ENCODE data around the gene KCNQ1. TPM values are rescaled to one million over a fixed set of nuclear protein-coding genes. Genes with fewer than 3 reads are reported as not detected.

The KCNQ1 gene
- total RNA-seq, 2 experiments from 2014 or later, result 8.7 to 9.5 TPM

GRCh38 chr11:2661173-2662023, 216.6 kb downstream of the KCNQ1 start:
- CTCF ChIA-PET, result interaction anchor here (1.0 to 1.2 kb wide), 2 partner anchors 130 to 241 kb away, joined by 3 read pairs; no protein-coding TSS in a partner anchor
- no peak overlapping the region for H3K27ac Mint-ChIP-seq
- H3K27me3 Mint-ChIP-seq, result no peaks in the 10 kb centered on the region
- peaks cover 18% of the 10 kb centered on the region for H3K36me3 Mint-ChIP-seq (ENCODE audit: low read depth)
- POLR2A ChIA-PET, result no interaction called here
- peaks cover 1% of the 10 kb centered on the region for H3K4me1 Mint-ChIP-seq (ENCODE audit: low read depth)
- no peak overlapping the region for H3K4me3 Mint-ChIP-seq
- intact Hi-C loops (cut with micrococcal nuclease), result no loop called here
- ATAC-seq (no peak), DNase-seq (no peak)
- no peak for TF ChIP-seq CTCF (IDR thresholded peaks at IDR 0.05)
- H3K9me3 Mint-ChIP-seq, result peaks cover 5% of the 10 kb centered on the region

- ATAC-seq (no peak), DNase-seq (no peak)
- no peak for TF ChIP-seq CTCF (IDR thresholded peaks at IDR 0.05)
- Mint-ChIP-seq H3K4me1 (ENCODE audit: low read depth) (no peaks in the 10 kb centered on the region), H3K36me3 (ENCODE audit: low read depth) (peaks cover 18% of the 10 kb centered on the region), H3K27me3 (no peaks in the 10 kb centered on the region), H3K4me3 (no peak overlapping the region), H3K9me3 (peaks cover 5% of the 10 kb centered on the region), H3K27ac (no peak overlapping the region)
- intact Hi-C loops (cut with micrococcal nuclease), result no loop called here
- CTCF ChIA-PET, result no interaction called here
- POLR2A ChIA-PET, result no interaction called here
These were observed 217.2 kb downstream of the KCNQ1 start for GRCh38 chr11:2662024-2662312.

GRCh38 chr11:2662430-2663299, 217.9 kb downstream of the KCNQ1 start:
- Mint-ChIP-seq H3K27me3 (no peaks in the 10 kb centered on the region), H3K36me3 (ENCODE audit: low read depth) (peaks cover 18% of the 10 kb centered on the region), H3K27ac (no peak overlapping the region), H3K9me3 (peaks cover 5% of the 10 kb centered on the region), H3K4me3 (no peak overlapping the region), H3K4me1 (ENCODE audit: low read depth) (no peaks in the 10 kb centered on the region)
- POLR2A ChIA-PET, result no interaction called here
- TF ChIP-seq CTCF (IDR thresholded peaks at IDR 0.05), result no peak
- DNase-seq (no peak), ATAC-seq (no peak)
- CTCF ChIA-PET, result no interaction called here
- intact Hi-C loops (cut with micrococcal nuclease), result no loop called here

- Mint-ChIP-seq H3K27me3 (no peaks in the 10 kb centered on the region), H3K4me1 (ENCODE audit: low read depth) (peaks cover 2% of the 10 kb centered on the region), H3K4me3 (no peak overlapping the region), H3K36me3 (ENCODE audit: low read depth) (peaks cover 18% of the 10 kb centered on the region), H3K27ac (no peak overlapping the region), H3K9me3 (peaks cover 5% of the 10 kb centered on the region)
- ATAC-seq (no peak), DNase-seq (no peak)
- CTCF ChIA-PET, result no interaction called here
- POLR2A ChIA-PET, result no interaction called here
- intact Hi-C loops (cut with micrococcal nuclease), result no loop called here
- no peak for TF ChIP-seq CTCF (IDR thresholded peaks at IDR 0.05)
These were observed 218.7 kb downstream of the KCNQ1 start for GRCh38 chr11:2663506-2663905.

GRCh38 chr11:2663915-2664314, 219.1 kb downstream of the KCNQ1 start:
- Mint-ChIP-seq H3K27me3 (no peaks in the 10 kb centered on the region), H3K4me1 (ENCODE audit: low read depth) (peaks cover 2% of the 10 kb centered on the region), H3K9me3 (peaks cover 5% of the 10 kb centered on the region), H3K4me3 (no peak overlapping the region), H3K36me3 (ENCODE audit: low read depth) (peaks cover 15% of the 10 kb centered on the region), H3K27ac (no peak overlapping the region)
- DNase-seq, result no peak
- ChIA-PET CTCF (no interaction called here), POLR2A (no interaction called here)
- ATAC-seq, result no peak
- intact Hi-C loops (cut with micrococcal nuclease), result no loop called here
- TF ChIP-seq CTCF (IDR thresholded peaks at IDR 0.05), result no peak

All from activated CD8-positive, alpha-beta T cell treated with anti-CD3 and anti-CD28 coated beads for 36 hours (primary cell).